SK-N-SH (cell line): ENCODE results near the gene PDE4D. TPM values are rescaled to one million over a fixed set of nuclear protein-coding genes. Genes with fewer than 3 reads are reported as not detected.

Experiments
- CTCF ChIA-PET: fragments of 300-600, 350-600 bp; formaldehyde crosslinking; extraction: SDS; loops from one replicate; lab custom pipeline; 2021; lab: Yijun Ruan, JAX
- POLR2A ChIA-PET: fragments of 350-600 bp; sonication (Branson Sonifier 250); formaldehyde crosslinking; extraction: SDS; loops from one replicate; lab custom pipeline; 2020; ENCODE audit warnings: antibody characterized with exemption, inconsistent platforms; lab: Yijun Ruan, JAX
- DNase-seq: peaks from one replicate; pipeline ENCODE4 v3.0.0; 2012
- H2AFZ ChIP-seq: fragments of 200-600 bp; sonication (generic); 2 replicates; pipeline ENCODE4 v1.8.1; 2016; ENCODE audit warnings: antibody characterized with exemption, mild to moderate bottlenecking, low read depth
- H3F3A ChIP-seq: fragments of 200-600 bp; sonication (generic); replicated peaks from 2 replicates; pipeline ENCODE3; 2016; ENCODE audit warnings: antibody characterized with exemption, mild to moderate bottlenecking; ENCODE audit not compliant: insufficient read depth
- H3K27ac ChIP-seq, 2 experiments: fragments of 200-500 bp in 1 of 2; fragments of 200-600 bp in 1 of 2; sonication (Bioruptor generic) in 1 of 2; sonication (generic), shearing (Covaris generic) in 1 of 2; 2 replicates each; pipeline versions ENCODE4 v1.5.1 to v1.6.1; 2014 to 2016; ENCODE audit warnings: low read depth in 2 of 2, inconsistent platforms in 1 of 2, low read length in 1 of 2, mild to moderate bottlenecking in 1 of 2, mixed read lengths in 1 of 2
- H3K27me3 ChIP-seq: fragments of 200-600 bp; sonication (generic), shearing (Covaris generic); 2 replicates; pipeline ENCODE4 v1.6.1; 2016; ENCODE audit warnings: mixed run types; ENCODE audit not compliant: insufficient read depth
- H3K36me3 ChIP-seq, 2 experiments: fragments of 200-500 bp in 1 of 2; fragments of 200-600 bp in 1 of 2; sonication (Bioruptor generic) in 1 of 2; sonication (generic) in 1 of 2; replicated peaks in 1 of 2; 2 replicates each; pipeline versions ENCODE3 to v1.5.1; 2014 to 2016; ENCODE audit warnings: low read length in 1 of 2, mild to moderate bottlenecking in 1 of 2; ENCODE audit not compliant: insufficient read depth in 2 of 2, control insufficient read depth in 1 of 2
- H3K4me1 ChIP-seq, 2 experiments: fragments of 200-500 bp in 1 of 2; fragments of 200-600 bp in 1 of 2; sonication (Bioruptor generic) in 1 of 2; sonication (generic), shearing (Covaris generic) in 1 of 2; 2 replicates each; pipeline versions ENCODE4 v1.5.1 to v1.6.1; 2014 to 2016; ENCODE audit warnings: low read depth in 1 of 2, low read length in 1 of 2, mixed run types in 1 of 2; ENCODE audit not compliant: insufficient read depth in 2 of 2, control insufficient read depth in 1 of 2
- H3K4me2 ChIP-seq: fragments of 200-600 bp; sonication (generic), shearing (Covaris generic); 2 replicates; pipeline ENCODE4 v1.6.1; 2017; ENCODE audit warnings: mixed run types
- H3K4me3 ChIP-seq, 2 experiments: fragments of 200-500 bp in 1 of 2; fragments of 200-600 bp in 1 of 2; sonication (Bioruptor generic) in 1 of 2; sonication (generic), shearing (Covaris generic) in 1 of 2; 2 replicates each; pipeline versions ENCODE4 v1.5.1 to v1.8.1; 2014 to 2016; ENCODE audit warnings: low read depth in 2 of 2, inconsistent platforms in 1 of 2, low read length in 1 of 2, mild to moderate bottlenecking in 1 of 2, mixed read lengths in 1 of 2, moderate library complexity in 1 of 2
- H3K79me2 ChIP-seq: fragments of 200-600 bp; sonication (generic); 2 replicates; pipeline ENCODE4 v1.8.1; 2017; ENCODE audit warnings: mild to moderate bottlenecking; ENCODE audit not compliant: insufficient read depth
- H3K9ac ChIP-seq: fragments of 200-600 bp; sonication (generic); 2 replicates; pipeline ENCODE4 v1.6.1; 2017; ENCODE audit warnings: mixed run types
- H3K9me2 ChIP-seq: fragments of 200-600 bp; sonication (generic); 2 replicates; pipeline ENCODE4 v1.6.1; 2017; ENCODE audit warnings: mixed run types
- H3K9me3 ChIP-seq: fragments of 200-600 bp; sonication (generic); 2 replicates; pipeline ENCODE4 v1.6.1; 2017; ENCODE audit warnings: mixed run types, mild to moderate bottlenecking, moderate library complexity
- H4K20me1 ChIP-seq: fragments of 200-600 bp; sonication (generic); 2 replicates; pipeline ENCODE4 v1.6.1; 2017; ENCODE audit warnings: mild to moderate bottlenecking, mixed run types; ENCODE audit not compliant: insufficient read depth
- ELF1 ChIP-seq: IDR thresholded peaks from 2 replicates; pipeline ENCODE4 v1.4.0; 2012
- EP300 ChIP-seq, 2 experiments: IDR thresholded peaks; 2 replicates each; pipeline versions ENCODE4 v1.4.0 to v1.6.1; 2012; ENCODE audit warnings: borderline replicate concordance in 1 of 2, low read depth in 1 of 2, low read length in 1 of 2
- EZH2phosphoT487 ChIP-seq: fragments of 200-600 bp; sonication (generic); IDR thresholded peaks from 2 replicates; pipeline ENCODE4 v1.6.1; 2017; ENCODE audit warnings: low read depth, mixed run types, mild to moderate bottlenecking, antibody characterized with exemption, moderate library complexity, borderline replicate concordance
- FOXM1 ChIP-seq: IDR thresholded peaks from 2 replicates; pipeline ENCODE4 v1.4.0; 2012; ENCODE audit warnings: low read depth, mild to moderate bottlenecking
- GABPA ChIP-seq: IDR thresholded peaks from 2 replicates; pipeline ENCODE4 v1.4.0; 2012; ENCODE audit warnings: low read depth, mild to moderate bottlenecking
- IRF3 ChIP-seq: fragments of 150-350 bp; IDR thresholded peaks from 2 replicates; pipeline ENCODE4 v1.6.1; 2016; ENCODE audit warnings: mild to moderate bottlenecking, low read depth, low read length
- MAX ChIP-seq: IDR thresholded peaks from 2 replicates; pipeline ENCODE4 v1.4.0; 2012; ENCODE audit warnings: low read depth
- MXI1 ChIP-seq: IDR thresholded peaks from 2 replicates; pipeline ENCODE4 v1.6.1; 2012; ENCODE audit warnings: mild to moderate bottlenecking, low read depth, low read length, improper control_type of control experiment
- NFIC ChIP-seq: IDR thresholded peaks from 2 replicates; pipeline ENCODE4 v1.4.0; 2012; ENCODE audit warnings: borderline replicate concordance
- NRF1 ChIP-seq: IDR thresholded peaks from 2 replicates; pipeline ENCODE4 v1.6.1; 2012; ENCODE audit warnings: low read depth, mild to moderate bottlenecking, low read length
- PBX3 ChIP-seq: IDR thresholded peaks from 2 replicates; pipeline ENCODE4; 2012
- RCOR1 ChIP-seq: fragments of 150-350 bp; IDR thresholded peaks from 2 replicates; pipeline ENCODE4 v1.6.1; 2017; ENCODE audit warnings: antibody characterized with exemption, low read length
- RFX5 ChIP-seq: IDR thresholded peaks from 2 replicates; pipeline ENCODE4 v1.6.1; 2012; ENCODE audit warnings: mild to moderate bottlenecking, improper control_type of control experiment, low read length
- RXRA ChIP-seq: IDR thresholded peaks from 2 replicates; pipeline ENCODE4 v1.4.0; 2012; ENCODE audit warnings: low read depth, mild to moderate bottlenecking, borderline replicate concordance
- SIN3A ChIP-seq: IDR thresholded peaks from 2 replicates; pipeline ENCODE4 v1.6.1; 2012; ENCODE audit warnings: low read depth, mild to moderate bottlenecking, low read length, moderate library complexity, borderline replicate concordance
- SMC3 ChIP-seq: IDR thresholded peaks from 2 replicates; pipeline ENCODE4 v1.6.1; 2012; ENCODE audit warnings: low read depth, low read length, improper control_type of control experiment
- TEAD4 ChIP-seq: IDR thresholded peaks from 2 replicates; pipeline ENCODE4 v1.4.0; 2012; ENCODE audit warnings: mild to moderate bottlenecking, borderline replicate concordance; ENCODE audit not compliant: insufficient read depth
- USF2 ChIP-seq: fragments of 150-350 bp; IDR thresholded peaks from 2 replicates; pipeline ENCODE4 v1.6.1; 2017; ENCODE audit warnings: antibody characterized with exemption, low read length, low read depth, borderline replicate concordance
- YY1 ChIP-seq: IDR thresholded peaks from 2 replicates; pipeline ENCODE4 v1.4.0; 2012; ENCODE audit warnings: low read depth, mild to moderate bottlenecking
- polyA plus RNA-seq, 3 experiments: library from polyadenylated mRNA; depleted of rRNA; stranded (reverse); fragments of >200 nt; gene quantifications; 2 replicates each; pipeline ENCODE4 v1.2.3, GENCODE V29; 2012

PDE4D gene
- polyA plus RNA-seq, 1 of the 3 experiments (the other 2 are of a cell fraction), result 2.4 TPM

GRCh38 chr5:58980890-58981289 lies 912.6 kb downstream of the PDE4D start (continued):
- no peak for TF ChIP-seq EZH2phosphoT487
- no peak for TF ChIP-seq NRF1
- no peak for TF ChIP-seq YY1

GRCh38 chr5:58979090-58979489 lies 914.4 kb downstream of the PDE4D start:
- no peak overlapping the region for H2AFZ ChIP-seq
- no peak for DNase-seq
- H3K4me3 ChIP-seq, result no peak overlapping the region
- no peaks in the 10 kb centered on the region for H3K9me3 ChIP-seq
- no peaks in the 10 kb centered on the region for H3F3A ChIP-seq
- H3K36me3 ChIP-seq, result peaks cover 9 to 27% of the 10 kb centered on the region in 2 experiments
- H3K4me2 ChIP-seq, result no peak overlapping the region
- H3K9ac ChIP-seq, result no peak overlapping the region
- CTCF ChIA-PET, result no interaction called here
- H3K79me2 ChIP-seq, result no peaks in the 10 kb centered on the region
- no peak for TF ChIP-seq NFIC
- no peak for TF ChIP-seq IRF3
- no peak for TF ChIP-seq GABPA
- no peak for TF ChIP-seq SIN3A
- no peak for TF ChIP-seq RXRA
- no peak for TF ChIP-seq MAX
- TF ChIP-seq USF2, result no peak
- TF ChIP-seq RCOR1, result no peak
- no peak for TF ChIP-seq ELF1
- TF ChIP-seq RFX5, result no peak
- no peak for TF ChIP-seq PBX3
- TF ChIP-seq MXI1, result no peak
- TF ChIP-seq TEAD4, result no peak
- TF ChIP-seq YY1, result no peak
- TF ChIP-seq EZH2phosphoT487, result no peak
- TF ChIP-seq FOXM1, result no peak
- TF ChIP-seq SMC3, result no peak
- no peak for TF ChIP-seq EP300 (IDR thresholded peaks at IDR 0.05; ENCODE audit: borderline replicate concordance in 1 of 2, low read depth in 1 of 2, low read length in 1 of 2)
- TF ChIP-seq NRF1, result no peak
- no peaks in the 10 kb centered on the region for H3K27me3 ChIP-seq
- POLR2A ChIA-PET, result no interaction called here
- H3K27ac ChIP-seq, result no peak overlapping the region
- no peaks in the 10 kb centered on the region for H3K9me2 ChIP-seq
- no peaks in the 10 kb centered on the region for H3K4me1 ChIP-seq
- no peaks in the 10 kb centered on the region for H4K20me1 ChIP-seq
